Measurements from ENCODE around the gene EXOC4. TPM values are rescaled to one million over a fixed set of nuclear protein-coding genes. Genes with fewer than 3 reads are reported as not detected.

The EXOC4 gene
- total RNA-seq, 1 donor from 2014 or later: 67.7 TPM

DNA sequence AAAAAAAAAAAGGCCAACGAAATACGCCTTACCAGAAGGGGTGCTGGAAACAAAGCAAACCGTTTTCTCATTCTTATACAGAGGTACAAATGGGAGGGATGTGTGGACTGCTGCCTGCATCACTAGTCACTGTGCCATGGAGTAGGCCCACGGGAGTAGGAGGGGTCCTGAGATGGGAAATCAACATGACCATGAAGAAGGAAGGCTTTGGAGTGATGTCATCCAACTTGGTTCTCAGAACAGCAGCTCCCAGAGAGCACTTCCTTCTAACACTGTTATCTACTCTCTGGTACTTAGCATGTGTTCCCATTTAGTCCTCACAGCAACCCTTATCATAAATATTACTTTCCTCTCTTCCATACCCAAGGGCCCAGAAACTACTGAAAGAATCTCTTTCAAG, 814.3 kb downstream of the EXOC4 start:
- TF ChIP-seq, protein P1, sequence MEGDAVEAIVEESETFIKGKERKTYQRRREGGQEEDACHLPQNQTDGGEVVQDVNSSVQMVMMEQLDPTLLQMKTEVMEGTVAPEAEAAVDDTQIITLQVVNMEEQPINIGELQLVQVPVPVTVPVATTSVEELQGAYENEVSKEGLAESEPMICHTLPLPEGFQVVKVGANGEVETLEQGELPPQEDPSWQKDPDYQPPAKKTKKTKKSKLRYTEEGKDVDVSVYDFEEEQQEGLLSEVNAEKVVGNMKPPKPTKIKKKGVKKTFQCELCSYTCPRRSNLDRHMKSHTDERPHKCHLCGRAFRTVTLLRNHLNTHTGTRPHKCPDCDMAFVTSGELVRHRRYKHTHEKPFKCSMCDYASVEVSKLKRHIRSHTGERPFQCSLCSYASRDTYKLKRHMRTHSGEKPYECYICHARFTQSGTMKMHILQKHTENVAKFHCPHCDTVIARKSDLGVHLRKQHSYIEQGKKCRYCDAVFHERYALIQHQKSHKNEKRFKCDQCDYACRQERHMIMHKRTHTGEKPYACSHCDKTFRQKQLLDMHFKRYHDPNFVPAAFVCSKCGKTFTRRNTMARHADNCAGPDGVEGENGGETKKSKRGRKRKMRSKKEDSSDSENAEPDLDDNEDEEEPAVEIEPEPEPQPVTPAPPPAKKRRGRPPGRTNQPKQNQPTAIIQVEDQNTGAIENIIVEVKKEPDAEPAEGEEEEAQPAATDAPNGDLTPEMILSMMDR (IDR thresholded peaks at IDR 0.05): no peak
- Mint-ChIP-seq H3K27me3 (ENCODE audit: low read depth) (no peaks in the 10 kb centered on the region), H3K27ac (ENCODE audit: unreplicated experiment) (no peak overlapping the region), H3K36me3 (ENCODE audit: low read depth) (peaks cover 3% of the 10 kb centered on the region), H3K4me1 (ENCODE audit: low read depth) (no peaks in the 10 kb centered on the region), H3K9me3 (ENCODE audit: low read depth) (no peaks in the 10 kb centered on the region), H3K4me3 (ENCODE audit: unreplicated experiment) (no peak overlapping the region)
- no peak for DNase-seq (ENCODE audit: low spot score)

GRCh38 chr7:134068670-134069069, 815.8 kb downstream of the EXOC4 start:
- H3K27ac Mint-ChIP-seq (ENCODE audit: unreplicated experiment): no peak overlapping the region
- TF ChIP-seq, protein P1 (IDR thresholded peaks at IDR 0.05): no peak
- no peaks in the 10 kb centered on the region for H3K4me1 Mint-ChIP-seq (ENCODE audit: low read depth)

DNA sequence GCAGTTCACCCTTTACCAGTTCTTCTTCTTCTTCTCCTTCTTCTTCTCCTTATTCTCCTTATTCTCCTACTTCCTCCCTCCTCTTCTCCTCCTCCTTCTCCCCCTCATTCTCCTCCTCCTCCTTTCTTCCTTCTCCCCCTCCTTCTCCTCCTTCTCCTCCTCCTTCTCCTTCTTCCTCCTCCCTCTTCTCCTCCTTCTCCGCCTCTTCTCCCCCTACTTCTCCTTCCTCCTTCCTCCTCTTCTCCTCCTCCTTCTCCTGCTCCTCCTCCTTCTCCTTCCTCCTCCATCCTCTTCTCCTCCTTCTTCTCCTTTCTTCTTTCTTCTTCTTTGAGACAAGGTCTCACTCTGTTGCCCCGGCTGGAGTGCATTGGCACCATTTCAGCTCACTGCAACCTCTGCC, 816.3 kb downstream of the EXOC4 start:
- H3K27ac Mint-ChIP-seq (ENCODE audit: unreplicated experiment): no peak overlapping the region
- peaks cover 3% of the 10 kb centered on the region for H3K36me3 Mint-ChIP-seq (ENCODE audit: low read depth)
- no peak overlapping the region for H3K4me3 Mint-ChIP-seq (ENCODE audit: unreplicated experiment)
- TF ChIP-seq, protein P1 (IDR thresholded peaks at IDR 0.05): no peak
- no peak for DNase-seq (ENCODE audit: low spot score)
- no peaks in the 10 kb centered on the region for H3K9me3 Mint-ChIP-seq (ENCODE audit: low read depth)
- no peaks in the 10 kb centered on the region for H3K27me3 Mint-ChIP-seq (ENCODE audit: low read depth)
- no peaks in the 10 kb centered on the region for H3K4me1 Mint-ChIP-seq (ENCODE audit: low read depth)

More at GRCh38 chr7:134068670-134069069, 815.8 kb downstream of the EXOC4 start:
- Mint-ChIP-seq H3K36me3 (ENCODE audit: low read depth) (peaks cover 3% of the 10 kb centered on the region), H3K9me3 (ENCODE audit: low read depth) (no peaks in the 10 kb centered on the region), H3K27me3 (ENCODE audit: low read depth) (no peaks in the 10 kb centered on the region), H3K4me3 (ENCODE audit: unreplicated experiment) (no peak overlapping the region)
- DNase-seq (ENCODE audit: low spot score): no peak

DNA sequence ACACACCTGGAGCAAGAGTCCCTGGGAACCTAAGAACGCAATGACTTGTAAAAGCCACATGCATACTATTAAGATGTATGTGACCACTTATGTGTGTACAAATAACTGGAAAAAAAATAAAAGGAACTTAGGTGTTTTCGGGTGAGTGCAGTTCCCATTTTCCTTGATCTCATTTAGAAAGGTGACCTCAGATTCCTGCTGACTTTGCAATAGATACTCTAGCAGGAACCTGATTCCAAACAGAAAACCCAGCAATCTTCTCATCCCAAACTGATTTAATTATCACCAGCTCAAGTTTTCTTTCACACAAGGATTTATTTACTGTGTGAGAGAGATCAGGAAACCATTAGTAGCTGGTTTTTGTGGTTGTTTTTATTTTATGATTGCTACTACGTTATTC, 817.8 kb downstream of the EXOC4 start:
- no peak overlapping the region for H3K4me3 Mint-ChIP-seq (ENCODE audit: unreplicated experiment)
- H3K27me3 Mint-ChIP-seq (ENCODE audit: low read depth): no peaks in the 10 kb centered on the region
- H3K4me1 Mint-ChIP-seq (ENCODE audit: low read depth): no peaks in the 10 kb centered on the region
- TF ChIP-seq, protein P1 (IDR thresholded peaks at IDR 0.05): no peak
- no peak overlapping the region for H3K27ac Mint-ChIP-seq (ENCODE audit: unreplicated experiment)
- peaks cover 6% of the 10 kb centered on the region for H3K36me3 Mint-ChIP-seq (ENCODE audit: low read depth)
- DNase-seq (ENCODE audit: low spot score): no peak
- H3K9me3 Mint-ChIP-seq (ENCODE audit: low read depth): peaks cover 3% of the 10 kb centered on the region

DNA sequence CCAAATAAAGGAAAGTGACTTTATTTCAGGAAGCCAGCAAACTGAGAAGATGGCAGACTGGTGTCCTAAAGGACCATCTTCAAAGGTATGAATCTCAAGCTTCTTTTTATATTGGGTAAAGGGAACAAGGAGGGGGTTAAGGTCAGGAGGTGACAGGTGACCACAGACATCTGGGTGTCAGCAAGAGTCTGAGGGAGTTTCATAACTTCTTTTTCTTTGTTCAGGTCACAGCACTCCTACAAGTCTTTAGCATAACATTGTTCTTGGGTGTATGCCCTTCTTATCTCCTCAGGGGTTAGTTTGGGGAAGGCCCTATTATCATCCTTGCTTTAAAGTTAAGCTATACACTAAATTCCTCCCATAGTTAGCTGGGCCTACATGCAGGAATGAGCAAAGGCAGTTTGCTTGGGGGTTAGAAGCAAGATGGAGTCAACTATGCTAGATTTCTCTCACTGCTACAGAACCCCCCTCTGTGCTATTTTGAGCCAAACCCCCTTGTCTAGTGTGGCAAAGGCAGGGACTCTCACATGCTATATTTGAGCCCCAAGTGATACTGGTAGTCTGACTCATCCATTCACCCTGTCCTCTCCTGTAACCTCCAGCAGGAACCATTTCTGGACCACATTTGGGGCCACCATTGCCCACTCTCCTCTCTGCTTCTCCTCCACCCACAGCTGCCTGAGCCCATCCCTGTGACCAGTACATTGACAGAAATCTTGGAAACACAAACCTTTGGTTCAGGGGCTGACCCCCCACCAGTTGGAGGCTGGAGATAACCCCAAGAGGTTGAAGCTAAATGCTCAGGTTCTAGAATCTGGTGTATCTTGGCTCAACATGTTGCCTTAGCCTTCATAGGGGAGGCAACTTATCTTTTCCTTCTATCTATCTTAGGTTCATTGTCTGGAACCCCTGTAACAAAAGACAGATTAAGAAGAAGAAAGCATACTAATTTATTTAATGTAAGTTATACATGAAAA, 818.8 kb downstream of the EXOC4 start:
- Mint-ChIP-seq H3K27me3 (ENCODE audit: low read depth) (no peaks in the 10 kb centered on the region), H3K36me3 (ENCODE audit: low read depth) (peaks cover 6% of the 10 kb centered on the region), H3K27ac (ENCODE audit: unreplicated experiment) (no peak overlapping the region), H3K4me1 (ENCODE audit: low read depth) (no peaks in the 10 kb centered on the region), H3K4me3 (ENCODE audit: unreplicated experiment) (no peak overlapping the region), H3K9me3 (ENCODE audit: low read depth) (peaks cover 6% of the 10 kb centered on the region)
- TF ChIP-seq, protein P1 (IDR thresholded peaks at IDR 0.05): no peak
- DNase-seq (ENCODE audit: low spot score): no peak

Data from chondrocyte (in vitro differentiated cells).